ENCODE data around the gene EFCAB14. TPM values are rescaled to one million over a fixed set of nuclear protein-coding genes. Genes with fewer than 3 reads are reported as not detected.

Gene EFCAB14
- total and polyA plus RNA-seq, 9 of the 15 experiments (the other 6 are each of a cell fraction or from before 2014, with no cell fraction given): 7.3 to 49.0 (median 37.3) TPM

DNA sequence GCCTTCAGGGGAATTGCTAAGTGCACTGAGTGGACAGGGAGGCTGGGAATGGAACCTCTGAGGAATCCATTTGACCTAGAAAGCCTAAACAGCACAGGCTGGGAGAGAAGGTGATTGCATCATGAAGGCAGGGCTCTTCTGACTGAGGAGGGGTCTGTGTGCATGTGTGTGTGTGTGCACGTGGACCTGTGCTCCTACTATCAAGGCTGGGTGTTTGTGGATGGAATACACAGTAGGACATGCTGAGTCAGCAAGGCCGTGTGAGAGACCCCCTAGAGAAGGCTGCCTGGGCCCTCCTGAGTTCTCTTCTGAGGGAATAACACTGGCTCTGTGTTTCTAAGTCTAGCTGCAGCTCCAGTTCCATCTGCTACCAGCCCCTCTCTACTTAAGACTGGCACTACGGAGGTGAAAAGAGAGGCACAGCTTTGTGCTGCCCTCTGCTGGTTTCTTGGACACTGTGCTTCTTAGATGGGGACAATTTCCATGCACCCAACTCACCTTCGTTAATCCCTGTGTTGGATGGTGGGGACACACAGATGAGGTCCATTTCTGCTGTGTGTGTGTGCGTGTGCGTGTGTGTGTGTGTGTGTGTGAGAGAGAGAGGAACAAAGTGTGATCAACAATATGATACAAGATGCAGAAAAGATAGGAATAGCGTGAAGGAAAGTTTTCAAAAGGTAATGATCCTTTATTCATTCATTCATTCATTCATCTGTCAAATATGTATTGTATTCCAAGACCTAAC is 6.2 kb upstream of the EFCAB14 start (continued):
- TF ChIP-seq, protein P1, sequence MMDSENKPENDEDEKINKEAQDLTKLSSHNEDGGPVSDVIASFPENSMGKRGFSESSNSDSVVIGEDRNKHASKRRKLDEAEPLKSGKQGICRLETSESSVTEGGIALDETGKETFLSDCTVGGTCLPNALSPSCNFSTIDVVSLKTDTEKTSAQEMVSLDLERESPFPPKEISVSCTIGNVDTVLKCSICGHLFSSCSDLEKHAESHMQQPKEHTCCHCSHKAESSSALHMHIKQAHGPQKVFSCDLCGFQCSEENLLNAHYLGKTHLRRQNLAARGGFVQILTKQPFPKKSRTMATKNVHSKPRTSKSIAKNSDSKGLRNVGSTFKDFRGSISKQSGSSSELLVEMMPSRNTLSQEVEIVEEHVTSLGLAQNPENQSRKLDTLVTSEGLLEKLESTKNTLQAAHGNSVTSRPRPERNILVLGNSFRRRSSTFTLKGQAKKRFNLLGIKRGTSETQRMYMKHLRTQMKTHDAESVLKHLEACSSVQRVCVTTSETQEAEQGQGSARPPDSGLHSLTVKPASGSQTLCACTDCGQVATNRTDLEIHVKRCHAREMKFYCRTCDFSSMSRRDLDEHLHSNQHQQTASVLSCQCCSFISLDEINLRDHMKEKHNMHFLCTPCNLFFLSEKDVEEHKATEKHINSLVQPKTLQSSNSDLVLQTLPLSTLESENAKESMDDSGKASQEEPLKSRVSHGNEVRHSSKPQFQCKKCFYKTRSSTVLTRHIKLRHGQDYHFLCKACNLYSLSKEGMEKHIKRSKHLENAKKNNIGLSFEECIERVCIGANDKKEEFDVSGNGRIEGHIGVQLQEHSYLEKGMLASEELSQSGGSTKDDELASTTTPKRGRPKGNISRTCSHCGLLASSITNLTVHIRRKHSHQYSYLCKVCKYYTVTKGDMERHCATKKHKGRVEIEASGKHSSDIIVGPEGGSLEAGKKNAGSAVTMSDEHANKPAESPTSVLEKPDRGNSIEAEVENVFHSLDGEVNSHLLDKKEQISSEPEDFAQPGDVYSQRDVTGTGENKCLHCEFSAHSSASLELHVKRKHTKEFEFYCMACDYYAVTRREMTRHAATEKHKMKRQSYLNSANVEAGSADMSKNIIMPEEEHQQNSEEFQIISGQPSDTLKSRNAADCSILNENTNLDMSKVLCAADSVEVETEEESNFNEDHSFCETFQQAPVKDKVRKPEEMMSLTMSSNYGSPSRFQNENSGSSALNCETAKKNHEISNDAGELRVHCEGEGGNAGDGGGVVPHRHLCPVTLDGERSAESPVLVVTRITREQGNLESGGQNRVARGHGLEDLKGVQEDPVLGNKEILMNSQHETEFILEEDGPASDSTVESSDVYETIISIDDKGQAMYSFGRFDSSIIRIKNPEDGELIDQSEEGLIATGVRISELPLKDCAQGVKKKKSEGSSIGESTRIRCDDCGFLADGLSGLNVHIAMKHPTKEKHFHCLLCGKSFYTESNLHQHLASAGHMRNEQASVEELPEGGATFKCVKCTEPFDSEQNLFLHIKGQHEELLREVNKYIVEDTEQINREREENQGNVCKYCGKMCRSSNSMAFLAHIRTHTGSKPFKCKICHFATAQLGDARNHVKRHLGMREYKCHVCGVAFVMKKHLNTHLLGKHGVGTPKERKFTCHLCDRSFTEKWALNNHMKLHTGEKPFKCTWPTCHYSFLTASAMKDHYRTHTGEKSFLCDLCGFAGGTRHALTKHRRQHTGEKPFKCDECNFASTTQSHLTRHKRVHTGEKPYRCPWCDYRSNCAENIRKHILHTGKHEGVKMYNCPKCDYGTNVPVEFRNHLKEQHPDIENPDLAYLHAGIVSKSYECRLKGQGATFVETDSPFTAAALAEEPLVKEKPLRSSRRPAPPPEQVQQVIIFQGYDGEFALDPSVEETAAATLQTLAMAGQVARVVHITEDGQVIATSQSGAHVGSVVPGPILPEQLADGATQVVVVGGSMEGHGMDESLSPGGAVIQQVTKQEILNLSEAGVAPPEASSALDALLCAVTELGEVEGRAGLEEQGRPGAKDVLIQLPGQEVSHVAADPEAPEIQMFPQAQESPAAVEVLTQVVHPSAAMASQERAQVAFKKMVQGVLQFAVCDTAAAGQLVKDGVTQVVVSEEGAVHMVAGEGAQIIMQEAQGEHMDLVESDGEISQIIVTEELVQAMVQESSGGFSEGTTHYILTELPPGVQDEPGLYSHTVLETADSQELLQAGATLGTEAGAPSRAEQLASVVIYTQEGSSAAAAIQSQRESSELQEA (IDR thresholded peaks at IDR 0.05; ENCODE audit: low read depth): peak; percentile 29; the same call in 1 of the 2 replicates
- TF ChIP-seq ZNF143 (CRISPR knock-in tag; IDR thresholded peaks at IDR 0.05) (no peak), CEBPG (CRISPR knock-in tag; IDR thresholded peaks at IDR 0.05) (0 out of 2 replicates have a peak, but pooled peaks have one; percentile 47), CEBPG (tag; conservative IDR thresholded peaks at IDR 0.05 in 1 of 2, IDR thresholded peaks at IDR 0.05 in 1 of 2) (peak; percentile 26 to 36; a peak in 1 of 4 replicates), LARP7 (IDR thresholded peaks at IDR 0.05) (0 out of 2 replicates have a peak, but pooled peaks have one; percentile 61), L3MBTL2 (IDR thresholded peaks at IDR 0.05) (0 out of 2 replicates have a peak, but pooled peaks have one; percentile 35), SAP30 (IDR thresholded peaks at IDR 0.05; ENCODE audit: borderline replicate concordance, insufficient read depth, low read depth, low read length, poor library complexity, severe bottlenecking) (no peak), CEBPB (tag; IDR thresholded peaks at IDR 0.05) (peak; percentile 45; the same call in 1 of the 2 replicates), LCOR (CRISPR knock-in tag; IDR thresholded peaks at IDR 0.05) (no peak), BHLHE40 (IDR thresholded peaks at IDR 0.05; ENCODE audit: low read length) (no peak), MAFK (IDR thresholded peaks at IDR 0.05; ENCODE audit: low read length) (peak; percentile 95), PHF21A (IDR thresholded peaks at IDR 0.05; ENCODE audit: borderline replicate concordance, low read depth) (no peak)
- TF ChIP-seq, protein P2, sequence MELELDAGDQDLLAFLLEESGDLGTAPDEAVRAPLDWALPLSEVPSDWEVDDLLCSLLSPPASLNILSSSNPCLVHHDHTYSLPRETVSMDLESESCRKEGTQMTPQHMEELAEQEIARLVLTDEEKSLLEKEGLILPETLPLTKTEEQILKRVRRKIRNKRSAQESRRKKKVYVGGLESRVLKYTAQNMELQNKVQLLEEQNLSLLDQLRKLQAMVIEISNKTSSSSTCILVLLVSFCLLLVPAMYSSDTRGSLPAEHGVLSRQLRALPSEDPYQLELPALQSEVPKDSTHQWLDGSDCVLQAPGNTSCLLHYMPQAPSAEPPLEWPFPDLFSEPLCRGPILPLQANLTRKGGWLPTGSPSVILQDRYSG (tag; conservative IDR thresholded peaks at IDR 0.05; ENCODE audit: low read depth): no peak
- TF ChIP-seq, protein P3, sequence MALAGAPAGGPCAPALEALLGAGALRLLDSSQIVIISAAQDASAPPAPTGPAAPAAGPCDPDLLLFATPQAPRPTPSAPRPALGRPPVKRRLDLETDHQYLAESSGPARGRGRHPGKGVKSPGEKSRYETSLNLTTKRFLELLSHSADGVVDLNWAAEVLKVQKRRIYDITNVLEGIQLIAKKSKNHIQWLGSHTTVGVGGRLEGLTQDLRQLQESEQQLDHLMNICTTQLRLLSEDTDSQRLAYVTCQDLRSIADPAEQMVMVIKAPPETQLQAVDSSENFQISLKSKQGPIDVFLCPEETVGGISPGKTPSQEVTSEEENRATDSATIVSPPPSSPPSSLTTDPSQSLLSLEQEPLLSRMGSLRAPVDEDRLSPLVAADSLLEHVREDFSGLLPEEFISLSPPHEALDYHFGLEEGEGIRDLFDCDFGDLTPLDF (CRISPR knock-in tag; IDR thresholded peaks at IDR 0.05): no peak
- TF ChIP-seq, protein P4, sequence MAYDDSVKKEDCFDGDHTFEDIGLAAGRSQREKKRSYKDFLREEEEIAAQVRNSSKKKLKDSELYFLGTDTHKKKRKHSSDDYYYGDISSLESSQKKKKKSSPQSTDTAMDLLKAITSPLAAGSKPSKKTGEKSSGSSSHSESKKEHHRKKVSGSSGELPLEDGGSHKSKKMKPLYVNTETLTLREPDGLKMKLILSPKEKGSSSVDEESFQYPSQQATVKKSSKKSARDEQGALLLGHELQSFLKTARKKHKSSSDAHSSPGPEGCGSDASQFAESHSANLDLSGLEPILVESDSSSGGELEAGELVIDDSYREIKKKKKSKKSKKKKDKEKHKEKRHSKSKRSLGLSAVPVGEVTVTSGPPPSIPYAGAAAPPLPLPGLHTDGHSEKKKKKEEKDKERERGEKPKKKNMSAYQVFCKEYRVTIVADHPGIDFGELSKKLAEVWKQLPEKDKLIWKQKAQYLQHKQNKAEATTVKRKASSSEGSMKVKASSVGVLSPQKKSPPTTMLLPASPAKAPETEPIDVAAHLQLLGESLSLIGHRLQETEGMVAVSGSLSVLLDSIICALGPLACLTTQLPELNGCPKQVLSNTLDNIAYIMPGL (CRISPR knock-in tag; IDR thresholded peaks at IDR 0.05): no peak

Data from K562 (cell line).